Measurements from ENCODE around the gene STAT2. TPM values are rescaled to one million over a fixed set of nuclear protein-coding genes. Genes with fewer than 3 reads are reported as not detected.
A peak's percentile ranks its signal among the peaks of the same experiment; 100 is the strongest.

STAT2 gene
- total RNA-seq, 3 donors from 2014 or later = 198 to 207 (median 198) TPM

- H3K4me3 ChIP-seq = no peak overlapping the region
- H3K9me3 ChIP-seq = no peaks in the 10 kb centered on the region
- no peaks in the 10 kb centered on the region for H3K36me3 ChIP-seq
- TF ChIP-seq POLR2A (IDR thresholded peaks at IDR 0.05) = no peak
- TF ChIP-seq CTCF (IDR thresholded peaks at IDR 0.05) = no peak
- no peak for TF ChIP-seq POLR2AphosphoS5 (IDR thresholded peaks at IDR 0.05)
- H3K27me3 ChIP-seq = no peaks in the 10 kb centered on the region
- no peaks in the 10 kb centered on the region for H3K4me1 ChIP-seq
- H3K27ac ChIP-seq = peak overlapping the region in 1 of 2 donors; percentile 55
- DNase-seq (ENCODE audit: low spot score in 2 of 2) = no peak
- intact Hi-C loops (cut with DNase I; ENCODE audit: low total_unique reads) = no loop called here
Observed at GRCh38 chr12:56293795-56294194, 66.1 kb downstream of the STAT2 start.

Other genes starting within 250 kb of the STAT2 start
- 1,000 to 10,000 TPM; 3,675 to 5,580 (median 4,429) TPM for gene RPL41, start 243.5 kb downstream of the STAT2 start, total RNA-seq
- 1 to 10 TPM; 3.6 to 4.8 (median 4.7) TPM for gene ZC3H10, start 241.8 kb downstream of the STAT2 start, total RNA-seq
- 100 to 1,000 TPM; 132 to 243 (median 146) TPM for gene ESYT1, start 231.8 kb downstream of the STAT2 start, total RNA-seq
- gene MYL6B, start 207.5 kb downstream of the STAT2 start, total RNA-seq = 10 to 100 TPM; 29.6 to 52.8 (median 43.2) TPM
- 1,000 to 10,000 TPM; 1,725 to 2,481 (median 1,981) TPM for gene MYL6, start 201.7 kb downstream of the STAT2 start, total RNA-seq
- 100 to 1,000 TPM; 105 to 114 (median 106) TPM for gene SMARCC2, start 170.6 kb downstream of the STAT2 start, total RNA-seq
- 10 to 100 TPM; 64.4 to 86.6 (median 81.3) TPM for gene RNF41, start 138.2 kb downstream of the STAT2 start, total RNA-seq
- 10 to 100 TPM; 24.7 to 31.2 (median 27.5) TPM for gene NABP2, start 135.8 kb downstream of the STAT2 start, total RNA-seq
- under 1 TPM in 1 of 3 donors, not detected in 2; 0.98 TPM for gene SLC39A5, start 130.1 kb downstream of the STAT2 start, total RNA-seq
- gene ANKRD52, start 101.7 kb downstream of the STAT2 start, total RNA-seq = 10 to 100 TPM; 12.8 to 18.4 (median 14.9) TPM
- gene COQ10A, start 93.2 kb downstream of the STAT2 start, total RNA-seq = 10 to 100 TPM; 18.7 to 23.7 (median 18.7) TPM
- 100 to 1,000 TPM in 2 of 3 donors, 10 to 100 TPM in 1; 79.2 to 132 (median 103) TPM for gene CS, start 59.8 kb downstream of the STAT2 start, total RNA-seq
- 10 to 100 TPM; 69.9 to 86.1 (median 85.9) TPM for gene CNPY2, start 44.1 kb downstream of the STAT2 start, total RNA-seq
- gene PAN2, start 26.1 kb downstream of the STAT2 start, total RNA-seq = 10 to 100 TPM; 44.3 to 84.4 (median 54.1) TPM
- under 1 TPM in 1 of 3 donors, not detected in 2; 0.88 TPM for gene IL23A, start 21.2 kb downstream of the STAT2 start, total RNA-seq
- gene APOF, start 2.8 kb upstream of the STAT2 start, total RNA-seq = not detected
- 1 to 10 TPM; 4.5 to 7.2 (median 6.7) TPM for gene TIMELESS, start 89.3 kb upstream of the STAT2 start, total RNA-seq
- gene MIP, start 94.5 kb upstream of the STAT2 start, total RNA-seq = not detected
- gene SPRYD4, start 108.5 kb upstream of the STAT2 start, total RNA-seq = 1 to 10 TPM; 2.9 to 4.8 (median 3.6) TPM
- gene GLS2, start 128.1 kb upstream of the STAT2 start, total RNA-seq = 1 to 10 TPM in 2 of 3 donors, under 1 TPM in 1; 0.16 to 5.1 (median 4.6) TPM
- 10 to 100 TPM; 22.9 to 27.5 (median 27.2) TPM for gene RBMS2, start 161.7 kb upstream of the STAT2 start, total RNA-seq